Pancreas (tissue), 10 donors: ENCODE results near the gene ARIH2. TPM values are rescaled to one million over a fixed set of nuclear protein-coding genes. Genes with fewer than 3 reads are reported as not detected.

Source experiments
- ATAC-seq, 4 donors: fragments of 200-7000 bp; cut with Tn5 transposase; one replicate each; pipeline versions ENCODE4 v1.8.0 to v1.9.1; 2020; ENCODE audit warnings: mild to moderate bottlenecking in 4 of 4, moderate library complexity in 4 of 4
- DNase-seq, 6 donors: peaks; one replicate each; pipeline ENCODE4 v3.0.0-alpha.2; 2020
- FAIRE-seq: peaks from 2 replicates; lab custom pipeline; 2012; peaks lifted over from hg19 to GRCh38; lab: Jason Lieb, UNC
- H3K27ac ChIP-seq, 4 donors: fragments of 200-600 bp; sonication (generic); 1 replicate in 3 of 4; 2 replicates in 1 of 4; pipeline versions ENCODE4 v1.5.0 to v1.8.0; 2020
- H3K27me3 ChIP-seq, 4 donors: fragments of 200-600 bp; one replicate each; pipeline ENCODE4 v1.8.0; 2021
- H3K36me3 ChIP-seq, 3 donors: fragments of 200-600 bp; sonication (generic) in 1 of 3; one replicate each; pipeline versions ENCODE4 v1.5.0 to v1.8.0; 2020 to 2021
- H3K4me1 ChIP-seq, 3 donors: fragments of 200-600 bp; one replicate each; pipeline ENCODE4 v1.8.0; 2021
- H3K4me3 ChIP-seq, 4 donors: fragments of 200-600 bp; sonication (generic) in 2 of 4; one replicate each; pipeline versions ENCODE4 v1.5.0 to v1.8.0; 2020 to 2021
- H3K9me3 ChIP-seq, 4 donors: fragments of 200-600 bp; one replicate each; pipeline ENCODE4 v1.8.0; 2021
- CTCF ChIP-seq, 4 donors: fragments of 200-600 bp; sonication (generic) in 3 of 4; IDR thresholded peaks; one replicate each; pipeline versions ENCODE4 v1.5.0 to v1.8.0; 2021; ENCODE audit warnings: antibody characterized with exemption in 4 of 4
- WGBS, 2 donors: extraction: QIAGEN DNeasy Blood & Tissue Kit; methylation state at CpG; one replicate each; pipeline ENCODE4 v1.1.7; 2013; 5-methylcytosine and 5-hydroxymethylcytosine counted together
- intact Hi-C, 3 donors: fragments of 100-400 bp; cut with DNase I; formaldehyde crosslinking; loops; one replicate each; pipeline versions ENCODE4 v1.11.1 to v1.14.2; 2022
- polyA plus RNA-seq, 2 donors: library from polyadenylated mRNA; stranded (reverse); fragments of 200-250 nt; gene quantifications; one replicate each; pipeline ENCODE4 v1.2.3, GENCODE V29; 2013
- total RNA-seq, 6 donors: library from RNA; stranded (reverse); fragmentation: NEBNext Ultra II Directional in 4 of 6; extraction: Animal tissue kit (Norgen Biotek cat#: 25700) in 4 of 6; gene quantifications; one replicate each; pipeline versions ENCODE4 v1.2.1 to v1.2.4, GENCODE V29; 2021 to 2023
- donor health status: healthy with polysubstance abuse.
- donor health status: DM: no; HTN: no; CAD: no; lungs with moderate emphysema.
- donor health status: DM: no; HTN: no; CAD: no.
- donor health status: control.
- donor health status: control.
- donor health status: Bipolar disorder and iron deficiency.
- donor health status: DM: yes; HTN: yes; CAD: no.
- donor health status: DM: no; HTN: no; CAD: no.
- donor health status: DM: no; HTN: no; CAD: no.
- donor health status: DM: yes; HTN: yes; CAD: no.

Gene ARIH2
- total and polyA plus RNA-seq, 8 donors, result 33.3 to 53.6 (median 41.6) TPM

GRCh38 chr3:48928679-48929078 lies 10.0 kb downstream of the ARIH2 start:
- Histone ChIP-seq H3K4me1 (peaks cover 9 to 14% (median 11%) of the 10 kb centered on the region in 3 donors), H3K27ac (no peak overlapping the region), H3K27me3 (no peaks in the 10 kb centered on the region), H3K9me3 (no peaks in the 10 kb centered on the region), H3K36me3 (peaks cover 0 to 23% (median 7%) of the 10 kb centered on the region in 3 donors), H3K4me3 (no peak overlapping the region)
- DNase-seq (no peak), ATAC-seq (no peak), FAIRE-seq (no peak)
- no peak for TF ChIP-seq CTCF (IDR thresholded peaks at IDR 0.05)
- intact Hi-C loops, result no loop called here
- 79 to 80% methylated on average over 1 of the region's 1 CpG for WGBS, 2 donors

- DNase-seq (no peak), ATAC-seq (no peak), FAIRE-seq (no peak)
- no peak for TF ChIP-seq CTCF (IDR thresholded peaks at IDR 0.05)
- Histone ChIP-seq H3K36me3 (peaks cover 0 to 19% (median 3%) of the 10 kb centered on the region in 3 donors), H3K9me3 (no peaks in the 10 kb centered on the region), H3K27me3 (no peaks in the 10 kb centered on the region), H3K4me3 (no peak overlapping the region), H3K27ac (no peak overlapping the region), H3K4me1 (peaks cover 9 to 14% (median 11%) of the 10 kb centered on the region in 3 donors)
- 65 to 67% methylated on average over 3 of the region's 3 CpGs for WGBS, 2 donors
- intact Hi-C loops, result no loop called here
Measured at GRCh38 chr3:48929358-48930035, 10.9 kb downstream of the ARIH2 start.

GRCh38 chr3:48930590-48930989 lies 11.9 kb downstream of the ARIH2 start:
- FAIRE-seq (no peak), ATAC-seq (no peak), DNase-seq (no peak)
- intact Hi-C loops, result no loop called here
- Histone ChIP-seq H3K27me3 (no peaks in the 10 kb centered on the region), H3K27ac (no peak overlapping the region), H3K9me3 (no peaks in the 10 kb centered on the region), H3K36me3 (peaks cover 0 to 15% (median 3%) of the 10 kb centered on the region in 3 donors), H3K4me1 (peaks cover 9 to 14% (median 11%) of the 10 kb centered on the region in 3 donors), H3K4me3 (no peak overlapping the region)
- 83% methylated on average over 3 of the region's 3 CpGs for WGBS, 2 donors
- no peak for TF ChIP-seq CTCF (IDR thresholded peaks at IDR 0.05)

GRCh38 chr3:48931944-48932580 lies 13.4 kb downstream of the ARIH2 start:
- H3K27ac ChIP-seq, result no peak overlapping the region
- peaks cover 0 to 15% (median 3%) of the 10 kb centered on the region in 3 donors for H3K36me3 ChIP-seq
- 57 to 67% methylated on average over 1 of the region's 1 CpG for WGBS, 2 donors
- DNase-seq, result no peak
- TF ChIP-seq CTCF (IDR thresholded peaks at IDR 0.05), result no peak
- peaks cover 9 to 11% (median 11%) of the 10 kb centered on the region in 3 donors for H3K4me1 ChIP-seq
- H3K4me3 ChIP-seq, result no peak overlapping the region
- ATAC-seq, result no peak
- H3K27me3 ChIP-seq, result no peaks in the 10 kb centered on the region
- no peaks in the 10 kb centered on the region for H3K9me3 ChIP-seq
- no peak for FAIRE-seq
- intact Hi-C loops, result no loop called here
